ENCODE data around the gene VCX3A. TPM values are rescaled to one million over a fixed set of nuclear protein-coding genes. Genes with fewer than 3 reads are reported as not detected.
"Not testable (repeated sequence)": the region's sequence is repeated elsewhere in the genome, so short reads cannot be mapped to it uniquely, and the experiment has no call there.

The VCX3A gene
- total RNA-seq (ENCODE audit: low replicate concordance), result not detected in 2 replicates

DNA sequence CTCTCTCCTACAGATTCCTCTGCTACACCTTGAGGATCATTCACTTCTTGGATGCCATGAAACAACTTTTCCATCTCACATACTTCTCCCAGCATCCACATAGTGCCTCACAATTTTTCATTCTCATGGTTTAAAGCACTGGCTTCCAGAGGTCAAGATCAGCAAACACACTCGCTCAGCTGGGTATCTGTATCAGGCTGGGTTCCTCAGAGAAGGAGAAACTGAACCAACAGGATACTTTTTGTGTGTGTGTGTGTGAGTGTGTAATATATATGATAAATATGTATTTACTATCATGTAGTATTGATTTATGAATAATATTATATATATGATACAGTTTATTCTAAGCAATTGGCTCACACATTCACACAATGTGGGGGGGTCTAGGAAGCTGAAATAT lies at the start of gene VCX3A:
Gene VCX3A, minus strand, starts transcription at position 101 of the 400 bp plus-strand sequence. CDS start 621 bp downstream, outside the sequence.
- DNase-seq (ENCODE audit: low read depth); H3K4me3 ChIP-seq (ENCODE audit: low read depth, low read length): not testable (repeated sequence)

DNA sequence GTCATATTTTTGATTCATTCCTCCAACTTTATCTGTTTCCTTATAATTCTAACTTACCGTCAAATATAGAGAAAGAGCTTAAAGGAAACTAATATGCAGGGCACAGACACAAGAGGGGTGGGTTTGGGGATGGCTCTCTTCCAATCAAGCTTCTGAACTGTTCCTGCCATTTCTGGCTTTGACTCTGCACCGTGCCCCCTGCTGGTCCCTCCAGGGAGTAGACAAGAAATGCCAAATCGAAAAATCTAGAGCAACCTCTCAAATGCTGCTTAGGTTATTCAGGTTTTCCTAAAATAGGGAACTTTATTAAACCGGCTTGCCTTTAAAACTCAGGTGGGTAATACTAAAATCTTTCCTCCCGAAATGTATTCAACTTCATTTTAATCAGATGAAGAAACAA lies 39.8 kb upstream of the VCX3A start:
- no peak overlapping the region for H3K4me3 ChIP-seq (ENCODE audit: low read depth, low read length)
- no peak for DNase-seq (ENCODE audit: low read depth)
- TF ChIP-seq, protein P1, sequence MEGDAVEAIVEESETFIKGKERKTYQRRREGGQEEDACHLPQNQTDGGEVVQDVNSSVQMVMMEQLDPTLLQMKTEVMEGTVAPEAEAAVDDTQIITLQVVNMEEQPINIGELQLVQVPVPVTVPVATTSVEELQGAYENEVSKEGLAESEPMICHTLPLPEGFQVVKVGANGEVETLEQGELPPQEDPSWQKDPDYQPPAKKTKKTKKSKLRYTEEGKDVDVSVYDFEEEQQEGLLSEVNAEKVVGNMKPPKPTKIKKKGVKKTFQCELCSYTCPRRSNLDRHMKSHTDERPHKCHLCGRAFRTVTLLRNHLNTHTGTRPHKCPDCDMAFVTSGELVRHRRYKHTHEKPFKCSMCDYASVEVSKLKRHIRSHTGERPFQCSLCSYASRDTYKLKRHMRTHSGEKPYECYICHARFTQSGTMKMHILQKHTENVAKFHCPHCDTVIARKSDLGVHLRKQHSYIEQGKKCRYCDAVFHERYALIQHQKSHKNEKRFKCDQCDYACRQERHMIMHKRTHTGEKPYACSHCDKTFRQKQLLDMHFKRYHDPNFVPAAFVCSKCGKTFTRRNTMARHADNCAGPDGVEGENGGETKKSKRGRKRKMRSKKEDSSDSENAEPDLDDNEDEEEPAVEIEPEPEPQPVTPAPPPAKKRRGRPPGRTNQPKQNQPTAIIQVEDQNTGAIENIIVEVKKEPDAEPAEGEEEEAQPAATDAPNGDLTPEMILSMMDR (IDR thresholded peaks at IDR 0.05; ENCODE audit: insufficient read depth, low read length), result no peak

DNA sequence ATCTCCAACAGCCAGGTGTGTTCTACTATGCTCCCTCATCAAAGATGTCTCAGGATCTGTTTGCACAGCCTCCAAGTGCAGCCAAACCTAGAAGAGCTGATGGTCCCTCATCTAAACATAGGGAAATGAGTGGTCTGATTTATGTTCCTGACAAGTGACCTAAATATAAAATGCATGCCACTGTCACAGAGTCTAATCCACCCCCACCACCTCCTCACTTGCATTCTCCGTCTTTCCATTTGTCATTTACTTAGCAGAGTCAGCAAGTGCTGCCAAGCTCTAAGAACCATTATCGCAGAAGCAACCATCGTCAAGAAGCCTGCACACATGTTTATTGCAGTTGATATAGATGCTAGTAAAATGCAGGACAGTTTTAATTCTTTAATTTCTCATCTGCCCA lies 33.1 kb upstream of the VCX3A start:
- no peak overlapping the region for H3K4me3 ChIP-seq (ENCODE audit: low read depth, low read length)
- TF ChIP-seq, protein P1 (IDR thresholded peaks at IDR 0.05; ENCODE audit: insufficient read depth, low read length), result no peak
- DNase-seq (ENCODE audit: low read depth), result no peak

DNA sequence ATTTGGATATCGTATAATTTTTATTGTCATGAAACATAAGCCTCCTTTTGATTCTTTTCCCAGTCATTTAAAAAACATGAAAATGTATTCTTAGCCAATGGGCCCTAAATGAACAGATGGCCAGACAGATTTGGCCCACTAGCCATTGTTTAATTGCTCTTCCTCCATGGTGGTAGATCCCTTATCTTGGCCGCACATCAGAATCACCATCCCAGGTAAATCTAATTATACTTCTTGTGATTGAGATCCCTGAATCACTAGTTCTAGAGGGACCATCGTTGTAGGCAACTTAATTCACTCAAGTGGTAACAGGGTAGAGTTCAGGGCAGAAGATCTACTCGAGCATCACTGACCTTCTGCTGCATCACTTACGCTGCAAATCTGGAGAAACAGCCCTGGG lies 24.1 kb upstream of the VCX3A start:
- TF ChIP-seq, protein P1 (IDR thresholded peaks at IDR 0.05; ENCODE audit: insufficient read depth, low read length), result no peak
- no peak overlapping the region for H3K4me3 ChIP-seq (ENCODE audit: low read depth, low read length)
- no peak for DNase-seq (ENCODE audit: low read depth)

DNA sequence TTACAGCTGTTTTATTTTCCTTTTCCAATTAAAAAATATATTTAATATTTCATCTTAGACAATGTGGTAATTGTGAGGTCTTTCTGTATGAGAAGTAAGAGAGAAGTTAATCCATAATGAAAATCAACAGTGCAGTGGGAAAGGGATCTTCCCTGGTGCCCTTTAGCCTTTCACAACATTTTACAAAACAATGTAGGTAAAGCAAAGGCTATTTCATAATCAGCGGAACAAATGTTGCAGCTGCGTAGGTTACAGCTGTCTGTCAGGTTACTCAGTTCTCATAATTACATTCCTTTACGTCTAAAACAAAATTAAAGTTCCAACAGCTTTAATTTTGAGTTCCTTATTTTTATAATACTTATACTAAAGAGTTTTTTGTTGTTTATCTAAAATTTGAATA lies 22.8 kb upstream of the VCX3A start:
- no peak overlapping the region for H3K4me3 ChIP-seq (ENCODE audit: low read depth, low read length)
- TF ChIP-seq, protein P1 (IDR thresholded peaks at IDR 0.05; ENCODE audit: insufficient read depth, low read length), result no peak
- no peak for DNase-seq (ENCODE audit: low read depth)

DNA sequence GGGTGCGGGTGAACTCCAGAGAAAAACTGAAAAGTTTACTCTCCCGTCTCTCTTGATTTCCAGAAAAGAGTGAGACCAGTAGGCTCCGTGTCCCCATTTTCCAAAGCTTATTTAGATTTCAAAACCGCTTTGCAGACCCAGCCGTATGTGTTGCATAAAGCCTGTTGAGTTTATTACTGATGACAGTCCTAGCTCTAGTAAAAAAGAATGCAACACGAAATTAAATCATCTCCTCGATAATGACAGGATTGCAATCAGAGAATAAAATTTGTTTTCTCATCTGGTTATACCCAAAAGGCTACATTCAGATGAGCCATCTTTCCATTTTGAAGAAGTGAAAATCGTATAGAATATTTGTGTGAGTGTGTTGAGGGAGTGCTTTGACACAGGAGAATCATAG lies 16.1 kb upstream of the VCX3A start:
- no peak overlapping the region for H3K4me3 ChIP-seq (ENCODE audit: low read depth, low read length)
- TF ChIP-seq, protein P1 (IDR thresholded peaks at IDR 0.05; ENCODE audit: insufficient read depth, low read length), result no peak
- DNase-seq (ENCODE audit: low read depth), result no peak

DNA sequence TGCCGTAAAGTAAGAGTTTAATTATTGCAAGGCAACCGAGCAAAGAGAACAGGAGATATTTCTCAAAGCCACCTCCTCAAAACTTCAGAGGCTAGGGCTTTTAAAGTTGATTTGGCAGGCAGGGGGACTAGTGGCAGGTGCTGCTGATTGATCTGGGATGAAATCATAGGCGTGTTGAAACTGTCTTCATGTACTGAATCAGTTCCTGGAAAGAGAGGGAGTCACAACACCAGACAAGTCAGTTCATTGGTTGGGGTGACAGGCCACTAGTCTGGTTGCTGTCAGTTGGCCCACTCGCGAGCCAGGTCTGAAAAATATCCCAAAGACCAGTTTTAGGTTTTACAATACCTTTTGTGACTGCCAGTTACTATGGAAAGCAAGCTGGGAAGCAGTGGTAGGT lies 10.8 kb upstream of the VCX3A start:
- H3K4me3 ChIP-seq (ENCODE audit: low read depth, low read length), result no peak overlapping the region
- TF ChIP-seq, protein P1 (IDR thresholded peaks at IDR 0.05; ENCODE audit: insufficient read depth, low read length), result no peak
- DNase-seq (ENCODE audit: low read depth), result no peak

All from fibroblast of the aortic adventitia (primary cell).